CD4-positive, alpha-beta T cell treated with Interleukin-4 for 1 hour (primary cell): ENCODE results near the gene LDB2.

Source experiments
- DNase-seq, 2 donors: peaks; one replicate each; pipeline ENCODE4 v3.0.0-alpha.2; 2020 to 2022

Gene LDB2

GRCh38 chr4:16837475-16837874, 61.0 kb downstream of the LDB2 start:
- DNase-seq: no peak

GRCh38 chr4:16836324-16836723, 62.1 kb downstream of the LDB2 start:
- DNase-seq: no peak

- no peak for DNase-seq
Observed at GRCh38 chr4:16835597-16836247, 62.7 kb downstream of the LDB2 start.

GRCh38 chr4:16834814-16835213, 63.6 kb downstream of the LDB2 start:
- no peak for DNase-seq

- DNase-seq: no peak
Observed at GRCh38 chr4:16833722-16834121, 64.7 kb downstream of the LDB2 start.

- no peak for DNase-seq
Observed at GRCh38 chr4:16830081-16830480, 68.4 kb downstream of the LDB2 start.

GRCh38 chr4:16827794-16828724, 70.4 kb downstream of the LDB2 start:
- DNase-seq: no peak

- DNase-seq: no peak
Observed at GRCh38 chr4:16827045-16827444, 71.4 kb downstream of the LDB2 start.

GRCh38 chr4:16826406-16826910, 72.0 kb downstream of the LDB2 start:
- DNase-seq: no peak

- DNase-seq: no peak
Observed at GRCh38 chr4:16824278-16824806, 74.1 kb downstream of the LDB2 start.

- no peak for DNase-seq
Observed at GRCh38 chr4:16820329-16820728, 78.1 kb downstream of the LDB2 start.

GRCh38 chr4:16819652-16820051, 78.8 kb downstream of the LDB2 start:
- no peak for DNase-seq

GRCh38 chr4:16818005-16818404, 80.4 kb downstream of the LDB2 start:
- no peak for DNase-seq

- no peak for DNase-seq
Observed at GRCh38 chr4:16817286-16817685, 81.2 kb downstream of the LDB2 start.

- DNase-seq: no peak
Observed at GRCh38 chr4:16814361-16814760, 84.1 kb downstream of the LDB2 start.

- no peak for DNase-seq
Observed at GRCh38 chr4:16812041-16812440, 86.4 kb downstream of the LDB2 start.

GRCh38 chr4:16809943-16810342, 88.5 kb downstream of the LDB2 start:
- DNase-seq: no peak

- DNase-seq: no peak
Observed at GRCh38 chr4:16809064-16809463, 89.4 kb downstream of the LDB2 start.

GRCh38 chr4:16807355-16807754, 91.1 kb downstream of the LDB2 start:
- DNase-seq: no peak

- no peak for DNase-seq
Observed at GRCh38 chr4:16804581-16804980, 93.9 kb downstream of the LDB2 start.

- DNase-seq: no peak
Observed at GRCh38 chr4:16802044-16802443, 96.4 kb downstream of the LDB2 start.

GRCh38 chr4:16801356-16801755, 97.1 kb downstream of the LDB2 start:
- DNase-seq: no peak

- DNase-seq: peak in 1 of 2 donors; percentile 22
Observed at GRCh38 chr4:16794816-16795445, 103.5 kb downstream of the LDB2 start.
